HG02840 (cell line): ENCODE measurements around the gene GPR15LG.
"Not testable (repeated sequence)": the region's sequence is repeated elsewhere in the genome, so short reads cannot be mapped to it uniquely, and the experiment has no call there.

Experiments used
- ATAC-seq: cut with Tn5 transposase; IDR thresholded peaks from one replicate; pipeline ENCODE4 v1.9.1; 2021; ENCODE audit warnings: mild to moderate bottlenecking, moderate library complexity, moderate number of reproducible peaks; ENCODE audit not compliant: unreplicated experiment, low FRiP score

GPR15LG gene

DNA sequence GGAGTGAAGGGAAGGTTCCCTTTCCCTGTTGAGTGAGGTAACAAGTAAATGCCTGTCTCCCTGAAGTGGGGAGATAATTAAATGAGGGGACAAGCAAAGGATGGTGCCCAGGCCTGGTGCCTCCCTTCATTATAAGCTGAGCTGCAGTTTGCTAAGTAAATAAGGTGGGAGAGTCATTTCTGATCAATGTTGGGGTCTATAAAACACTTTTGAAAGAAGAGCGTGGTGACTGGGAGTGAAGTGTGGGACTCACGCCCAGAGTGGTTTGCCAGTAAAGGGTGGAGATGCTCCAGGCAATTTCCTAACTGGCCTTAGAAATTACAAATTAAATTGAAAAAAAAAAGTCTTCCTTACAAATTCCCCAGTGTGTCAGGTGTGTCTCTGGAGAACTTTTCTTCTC, 9.6 kb upstream of the GPR15LG start:
- no peak for ATAC-seq

DNA sequence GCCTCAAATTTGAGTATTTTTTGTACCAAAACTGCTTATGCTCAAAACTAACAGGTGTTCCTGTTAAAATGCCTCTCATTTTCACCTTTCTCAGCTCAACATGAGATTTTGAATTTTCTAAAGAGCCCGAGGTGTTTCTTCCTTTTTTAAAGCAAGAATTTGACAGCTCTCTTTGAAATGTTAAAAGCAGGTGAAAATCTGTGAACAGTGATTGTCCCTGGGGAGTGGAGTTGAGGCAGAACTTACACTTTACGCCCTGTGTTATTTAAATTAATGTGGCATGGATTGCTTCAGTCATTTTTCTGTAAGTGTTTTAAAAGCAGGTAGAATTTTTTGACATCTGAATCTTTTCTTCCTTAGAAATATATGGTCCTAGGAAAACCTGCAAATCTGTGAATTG, 9.2 kb upstream of the GPR15LG start:
- ATAC-seq: no peak

- ATAC-seq: peak; percentile 48
These were observed 6.8 kb upstream of the GPR15LG start for GRCh38 chr10:84166620-84167288.

DNA sequence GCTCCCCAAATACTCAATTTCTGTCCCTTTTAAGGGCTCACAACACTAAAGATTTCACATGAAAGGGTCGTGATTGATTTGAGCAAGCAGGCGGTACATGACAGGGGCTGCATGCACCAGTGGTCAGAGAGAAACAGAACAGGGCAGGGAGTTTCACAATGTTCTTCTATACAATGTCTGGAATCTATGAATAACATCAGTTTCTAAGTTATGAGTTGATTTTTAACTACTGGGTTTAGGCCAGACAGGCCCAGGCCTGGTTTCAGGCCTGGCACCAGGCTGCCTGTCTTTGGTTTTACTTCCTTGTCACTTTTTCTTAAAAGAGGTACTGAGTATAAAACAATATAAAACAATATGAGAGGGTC, 6.3 kb upstream of the GPR15LG start:
- peak; percentile 11 for ATAC-seq

- ATAC-seq: not testable (repeated sequence)
These were observed 5.2 kb upstream of the GPR15LG start for GRCh38 chr10:84168382-84168781.

DNA sequence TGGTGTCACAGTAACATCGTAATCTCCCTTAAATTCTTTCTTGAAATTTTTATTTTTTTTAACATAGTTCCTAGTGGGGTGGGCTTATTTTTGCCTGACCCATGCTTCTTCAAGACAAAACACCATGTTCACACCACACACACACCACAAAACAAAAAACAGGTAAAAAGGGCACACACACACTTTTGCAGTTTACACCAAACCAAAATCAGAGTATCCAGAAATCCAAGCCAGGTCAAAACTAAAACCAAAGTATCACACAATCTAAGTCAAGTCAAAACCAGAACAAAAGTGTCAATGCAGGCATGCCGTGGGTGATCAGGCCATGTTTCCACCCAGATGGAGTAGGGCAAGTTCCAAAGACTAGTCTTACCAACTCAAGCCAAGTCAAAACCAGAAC, 2.4 kb upstream of the GPR15LG start:
- ATAC-seq: not testable (repeated sequence)

DNA sequence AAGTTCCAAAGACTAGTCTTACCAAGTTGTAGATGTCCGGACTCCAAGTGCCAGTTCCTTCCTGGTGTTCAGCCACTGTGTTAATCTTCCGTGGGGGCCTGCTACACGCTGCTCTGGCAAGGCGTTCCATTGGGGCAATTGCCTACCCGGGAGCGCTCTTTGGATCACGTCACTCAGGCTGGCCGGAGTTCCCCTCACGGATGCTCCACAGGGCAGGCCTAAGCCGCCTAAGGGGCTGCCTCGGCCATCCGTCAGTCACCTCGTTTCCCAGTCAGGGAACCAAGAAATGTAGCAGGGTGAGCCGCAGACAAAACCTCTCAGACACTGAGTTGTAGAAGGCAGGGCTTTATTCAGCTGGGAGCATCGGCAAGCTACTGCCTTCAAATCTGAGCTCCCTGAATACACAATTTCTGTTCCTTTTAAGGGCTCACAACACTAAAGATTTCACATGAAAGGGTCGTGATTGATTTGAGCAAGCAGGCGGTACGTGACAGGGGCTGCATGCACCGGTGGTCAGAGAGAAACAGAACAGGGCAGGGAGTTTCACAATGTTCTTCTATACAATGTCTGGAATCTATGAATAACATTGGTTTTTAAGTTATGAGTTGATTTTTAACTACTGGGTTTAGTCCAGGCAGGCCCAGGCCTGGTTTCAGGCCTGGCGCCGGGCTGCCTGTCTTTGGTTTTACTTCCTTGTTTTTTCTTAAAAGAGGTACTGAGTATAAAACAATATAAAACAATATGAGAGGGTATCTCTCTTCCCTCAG, 1.7 kb upstream of the GPR15LG start:
- peak; percentile 23 for ATAC-seq

- ATAC-seq: peak; percentile 56
These were observed 889 bp upstream of the GPR15LG start for GRCh38 chr10:84172467-84173356.

DNA sequence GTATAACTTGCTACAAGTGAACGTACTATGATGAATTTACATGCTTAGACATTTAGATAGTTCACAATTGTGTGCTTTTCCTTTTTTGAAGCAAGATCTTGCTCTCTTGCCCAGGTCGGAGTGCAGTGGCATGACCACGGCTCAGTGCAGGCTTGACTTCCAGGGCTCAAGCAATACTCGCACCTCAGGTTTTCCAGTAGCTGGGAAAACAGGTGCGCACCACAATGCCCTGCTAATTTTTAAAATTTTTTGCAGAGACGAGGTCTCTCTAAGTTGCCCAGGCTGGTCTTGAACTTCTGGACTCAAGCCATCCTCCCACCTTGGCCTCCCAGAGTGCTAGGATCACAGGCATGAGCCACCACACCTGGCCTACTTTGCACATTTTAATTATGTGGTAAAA, 1.8 kb downstream of the GPR15LG start:
- ATAC-seq: no peak

GRCh38 chr10:84176351-84176750, 2.8 kb downstream of the GPR15LG start:
- ATAC-seq: no peak

- no peak for ATAC-seq
These were observed 3.4 kb downstream of the GPR15LG start for GRCh38 chr10:84176836-84177474.

DNA sequence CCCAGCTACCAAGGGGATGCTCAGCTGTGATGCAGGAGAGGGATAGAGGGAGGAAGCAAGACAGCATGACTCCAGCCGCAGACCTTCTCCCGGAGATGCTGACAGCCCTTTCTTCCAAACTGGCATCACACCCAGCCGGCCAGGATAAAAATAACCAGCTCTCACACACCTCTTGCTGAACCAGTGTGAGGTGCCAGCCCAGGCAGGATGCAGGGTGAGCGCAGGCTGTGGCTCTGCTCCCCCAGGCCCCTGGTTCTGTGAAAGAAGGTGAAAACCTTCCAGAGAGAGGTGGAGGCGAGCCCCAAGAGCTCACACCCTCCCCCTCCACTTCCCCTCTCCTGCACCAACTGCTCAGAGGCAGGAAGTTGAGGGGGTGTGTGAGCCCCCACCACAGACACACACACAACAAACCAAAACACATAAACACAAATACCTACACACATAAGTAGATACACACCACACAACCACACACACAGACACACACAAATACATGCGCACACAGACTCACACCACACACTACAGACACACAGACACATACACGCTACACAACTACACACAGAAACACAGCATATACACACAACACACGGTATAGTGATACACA, 4.0 kb downstream of the GPR15LG start:
- ATAC-seq: no peak

GRCh38 chr10:84178160-84178609, 4.6 kb downstream of the GPR15LG start:
- no peak for ATAC-seq

DNA sequence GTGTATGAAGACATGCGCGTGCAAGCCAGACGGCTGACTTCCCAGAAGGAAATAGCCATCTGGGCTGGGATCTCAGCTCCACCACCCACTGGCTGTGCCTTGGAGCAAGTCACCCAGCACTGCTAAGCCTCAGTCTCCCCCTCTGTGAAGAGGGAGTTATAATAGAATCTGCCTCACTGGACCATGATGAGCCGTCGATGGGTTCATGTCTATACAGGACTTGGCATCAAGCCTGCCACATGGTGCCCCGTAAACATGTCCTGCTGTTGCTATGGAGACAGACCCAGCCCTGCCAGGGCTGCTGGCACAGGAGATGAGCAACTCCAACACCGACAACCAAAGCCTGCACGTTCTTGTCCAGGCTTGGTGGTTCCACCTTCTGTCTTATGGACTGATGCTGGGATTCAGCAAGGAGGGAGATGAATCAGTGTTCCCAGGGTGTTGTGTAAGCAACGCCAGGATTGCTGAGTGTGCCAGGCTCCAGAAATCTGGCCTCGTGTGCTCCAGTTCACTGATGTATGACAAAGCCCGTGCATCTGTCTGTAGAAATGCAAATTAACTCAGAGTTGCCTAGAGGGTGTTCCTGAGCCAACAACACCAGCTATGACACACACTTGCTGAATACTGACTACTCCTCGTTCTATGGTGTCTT, 5.6 kb downstream of the GPR15LG start:
- peak; percentile 90 for ATAC-seq

DNA sequence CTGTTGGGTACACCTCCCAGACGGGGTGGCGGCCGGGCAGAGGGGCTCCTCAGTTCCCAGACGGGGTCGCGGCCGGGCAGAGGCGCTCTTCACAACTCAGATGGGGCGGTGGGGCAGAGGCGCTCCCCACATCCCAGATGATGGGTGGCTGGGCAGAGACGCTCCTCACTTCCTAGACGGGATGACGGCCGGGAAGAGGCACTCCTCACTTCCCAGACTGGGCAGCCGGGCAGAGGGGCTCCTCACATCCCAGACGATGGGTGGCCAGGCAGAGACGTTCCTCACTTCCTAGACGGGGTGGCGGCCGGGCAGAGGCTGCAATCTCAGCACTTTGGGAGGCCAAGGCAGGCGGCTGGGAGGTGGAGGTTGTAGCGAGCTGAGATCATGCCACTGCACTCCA, 6.8 kb downstream of the GPR15LG start:
- not testable (repeated sequence) for ATAC-seq

GRCh38 chr10:84181631-84182030, 8.0 kb downstream of the GPR15LG start:
- no peak for ATAC-seq

DNA sequence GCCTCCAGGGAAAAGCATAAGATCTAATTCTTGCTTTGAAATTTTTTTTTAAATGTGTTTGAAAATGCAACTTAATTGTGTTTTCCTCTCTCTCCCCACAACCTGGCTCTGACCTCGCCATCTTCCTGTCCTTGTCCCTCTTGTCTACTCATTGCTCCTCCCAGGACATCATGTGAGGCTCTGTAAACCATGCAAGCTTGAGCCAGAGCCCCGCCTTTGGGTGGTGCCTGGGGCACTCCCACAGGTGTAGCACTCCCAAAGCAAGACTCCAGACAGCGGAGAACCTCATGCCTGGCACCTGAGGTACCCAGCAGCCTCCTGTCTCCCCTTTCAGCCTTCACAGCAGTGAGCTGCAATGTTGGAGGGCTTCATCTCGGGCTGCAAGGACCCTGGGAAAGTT, 10.9 kb downstream of the GPR15LG start:
- no peak for ATAC-seq

DNA sequence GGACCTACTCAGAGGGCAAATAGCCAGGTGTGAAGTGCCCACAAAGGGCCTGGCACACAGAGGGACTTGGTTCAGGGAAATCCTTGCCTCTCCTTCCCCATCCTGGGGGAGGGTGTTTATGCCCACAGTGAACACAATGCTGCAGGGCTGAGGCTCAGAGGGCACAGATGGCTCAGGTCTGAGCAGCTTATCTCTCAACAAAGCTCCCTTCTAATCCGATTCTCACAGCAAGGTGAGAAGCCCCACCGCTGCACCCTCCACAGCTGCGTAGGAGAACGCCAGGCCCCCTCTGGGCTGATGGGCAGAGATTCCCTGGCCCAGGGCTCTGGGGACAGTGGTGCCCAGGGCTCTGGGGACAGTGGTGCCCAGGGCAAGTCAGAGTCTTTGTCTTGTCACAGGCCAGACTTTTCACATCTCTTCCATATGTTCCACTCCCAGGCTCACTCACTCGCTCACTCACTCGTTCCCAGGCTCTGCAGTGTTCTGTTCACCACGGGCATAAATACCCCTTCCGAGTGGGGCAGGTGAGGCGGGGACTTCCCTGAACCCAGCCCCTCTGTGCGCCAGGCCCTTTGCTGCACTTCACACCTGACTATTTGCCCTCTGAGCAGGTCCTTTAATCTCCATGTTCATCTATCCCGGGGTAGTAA, 12.1 kb downstream of the GPR15LG start:
- no peak for ATAC-seq

GRCh38 chr10:84188815-84189214, 15.2 kb downstream of the GPR15LG start:
- no peak for ATAC-seq
